ENCODE measurements around the gene GDAP2. TPM values are rescaled to one million over a fixed set of nuclear protein-coding genes. Genes with fewer than 3 reads are reported as not detected.

Gene GDAP2
- total and polyA plus RNA-seq, 10 donors: 3.0 to 44.6 (median 33.3) TPM

- DNase-seq: no peak
- no peak overlapping the region for H3K27ac ChIP-seq
- intact Hi-C loops (cut with DNase I; ENCODE audit: low total_unique reads): no loop called here
Observed at GRCh38 chr1:117832453-117832852, 97.0 kb downstream of the GDAP2 start.

GRCh38 chr1:117830222-117830621 is 99.2 kb downstream of the GDAP2 start:
- 70 to 94% (median 92%) methylated on average over 4 of the region's 4 CpGs for WGBS, 5 donors
- peaks cover 0 to 18% (median 7%) of the 10 kb centered on the region in 8 donors for H3K9me3 ChIP-seq
- no peaks in the 10 kb centered on the region for H3K4me1 ChIP-seq
- DNase-seq: no peak
- H3K27me3 ChIP-seq (replicated peaks in 1 of 7): no peaks in the 10 kb centered on the region
- H3K36me3 ChIP-seq: no peaks in the 10 kb centered on the region
- intact Hi-C loops (cut with DNase I; ENCODE audit: low total_unique reads): no loop called here
- H3K27ac ChIP-seq: no peak overlapping the region
- H3K4me3 ChIP-seq: no peak overlapping the region
- TF ChIP-seq POLR2AphosphoS5 (IDR thresholded peaks at IDR 0.05) (no peak), CTCF (IDR thresholded peaks at IDR 0.05 in 8 of 11, conservative IDR thresholded peaks at IDR 0.05 in 3 of 11) (no peak), POLR2A (IDR thresholded peaks at IDR 0.05) (no peak)

More at GRCh38 chr1:117832453-117832852, 97.0 kb downstream of the GDAP2 start:
- no peak for TF ChIP-seq POLR2A (IDR thresholded peaks at IDR 0.05)
- no peak for TF ChIP-seq CTCF (IDR thresholded peaks at IDR 0.05 in 8 of 11, conservative IDR thresholded peaks at IDR 0.05 in 3 of 11)
- no peak for TF ChIP-seq POLR2AphosphoS5 (IDR thresholded peaks at IDR 0.05)
- no peaks in the 10 kb centered on the region for H3K27me3 ChIP-seq (replicated peaks in 1 of 7)
- no peaks in the 10 kb centered on the region for H3K4me1 ChIP-seq
- H3K9me3 ChIP-seq: peaks cover 0 to 18% (median 7%) of the 10 kb centered on the region in 8 donors
- no peaks in the 10 kb centered on the region for H3K36me3 ChIP-seq
- no peak overlapping the region for H3K4me3 ChIP-seq

- Histone ChIP-seq H3K4me1 (no peaks in the 10 kb centered on the region), H3K27ac (no peak overlapping the region), H3K36me3 (no peaks in the 10 kb centered on the region), H3K27me3 (replicated peaks in 1 of 7) (no peaks in the 10 kb centered on the region), H3K9me3 (peaks cover 0 to 18% (median 7%) of the 10 kb centered on the region in 8 donors), H3K4me3 (no peak overlapping the region)
- TF ChIP-seq POLR2AphosphoS5 (IDR thresholded peaks at IDR 0.05): no peak
- no peak for TF ChIP-seq CTCF (IDR thresholded peaks at IDR 0.05 in 8 of 11, conservative IDR thresholded peaks at IDR 0.05 in 3 of 11)
- no peak for TF ChIP-seq POLR2A (IDR thresholded peaks at IDR 0.05)
- intact Hi-C loops (cut with DNase I; ENCODE audit: low total_unique reads): no loop called here
- 69 to 93% (median 88%) methylated on average over 2 to 4 of the region's 4 CpGs for WGBS, 5 donors
- DNase-seq: no peak
Observed at GRCh38 chr1:117828201-117828600, 101.2 kb downstream of the GDAP2 start.

- Histone ChIP-seq H3K4me3 (no peak overlapping the region), H3K4me1 (no peaks in the 10 kb centered on the region), H3K27ac (no peak overlapping the region), H3K27me3 (replicated peaks in 1 of 7) (no peaks in the 10 kb centered on the region), H3K36me3 (no peaks in the 10 kb centered on the region), H3K9me3 (peaks cover 0 to 22% (median 9%) of the 10 kb centered on the region in 8 donors)
- TF ChIP-seq CTCF (IDR thresholded peaks at IDR 0.05 in 8 of 11, conservative IDR thresholded peaks at IDR 0.05 in 3 of 11) (no peak), POLR2AphosphoS5 (IDR thresholded peaks at IDR 0.05) (peak in 1 of 3 donors; percentile 24), POLR2A (IDR thresholded peaks at IDR 0.05) (no peak)
- intact Hi-C loops (cut with DNase I; ENCODE audit: low total_unique reads): no loop called here
- WGBS, 5 donors: 63 to 83% (median 79%) methylated on average over 1 of the region's 1 CpG
- DNase-seq: no peak
Observed at GRCh38 chr1:117826540-117827078, 102.8 kb downstream of the GDAP2 start.
